ENCODE data around the gene SBF2.

DNA sequence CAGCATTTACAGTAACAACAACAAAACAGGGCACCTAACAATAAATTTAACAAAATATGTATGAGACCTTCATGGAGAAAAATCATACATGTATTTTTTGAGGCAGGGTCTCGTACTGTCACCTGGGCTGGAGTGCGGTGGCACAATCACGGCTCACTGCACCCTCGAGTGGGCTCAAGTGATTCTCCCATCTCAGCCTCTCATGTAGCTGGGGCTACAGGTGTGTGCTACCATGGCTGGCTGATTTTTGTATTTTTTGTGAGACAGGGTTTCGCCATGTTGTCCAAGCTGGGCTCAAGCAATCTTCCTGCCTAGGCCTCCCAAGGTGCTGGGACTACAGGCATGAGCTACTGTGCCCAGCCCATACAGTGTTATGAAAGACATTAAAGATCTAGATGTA, 352.0 kb downstream of the SBF2 start:
- TF ChIP-seq CTCF (IDR thresholded peaks at IDR 0.05; ENCODE audit: low read length), result no peak
- TF ChIP-seq EZH2 (optimal IDR thresholded peaks at IDR 0.05; ENCODE audit: low read depth, low read length), result no peak
